Activated naive CD8-positive, alpha-beta T cell treated with anti-CD3 and anti-CD28 coated beads, Interleukin-2, amount 50 U/mL, for 24 hours (primary cell): Measurements from ENCODE around the gene ZNF593OS.

ENCODE experiments used
- ATAC-seq: fragments of 150-1000 bp; cut with Tn5 transposase; one replicate; pipeline ENCODE4 v1.10.0; 2021
- DNase-seq: peaks from one replicate; pipeline ENCODE4 v3.0.0; 2021
- H3K27ac Mint-ChIP-seq: one replicate; pipeline ENCODE4 v1.8.0; 2021; ENCODE audit warnings: mild to moderate bottlenecking, mixed read lengths
- H3K27me3 Mint-ChIP-seq: one replicate; pipeline ENCODE4 v1.8.0; 2021; ENCODE audit warnings: mixed read lengths
- H3K36me3 Mint-ChIP-seq: one replicate; pipeline ENCODE4 v1.8.0; 2021; ENCODE audit warnings: low read depth, mixed read lengths
- H3K4me1 Mint-ChIP-seq: one replicate; pipeline ENCODE4 v1.8.0; 2021; ENCODE audit warnings: mixed read lengths
- H3K4me3 Mint-ChIP-seq: one replicate; pipeline ENCODE4 v1.8.0; 2021; ENCODE audit warnings: mild to moderate bottlenecking, moderate library complexity, mixed read lengths
- H3K9me3 Mint-ChIP-seq: one replicate; pipeline ENCODE4 v1.8.0; 2021; ENCODE audit warnings: mixed read lengths

ZNF593OS gene

DNA sequence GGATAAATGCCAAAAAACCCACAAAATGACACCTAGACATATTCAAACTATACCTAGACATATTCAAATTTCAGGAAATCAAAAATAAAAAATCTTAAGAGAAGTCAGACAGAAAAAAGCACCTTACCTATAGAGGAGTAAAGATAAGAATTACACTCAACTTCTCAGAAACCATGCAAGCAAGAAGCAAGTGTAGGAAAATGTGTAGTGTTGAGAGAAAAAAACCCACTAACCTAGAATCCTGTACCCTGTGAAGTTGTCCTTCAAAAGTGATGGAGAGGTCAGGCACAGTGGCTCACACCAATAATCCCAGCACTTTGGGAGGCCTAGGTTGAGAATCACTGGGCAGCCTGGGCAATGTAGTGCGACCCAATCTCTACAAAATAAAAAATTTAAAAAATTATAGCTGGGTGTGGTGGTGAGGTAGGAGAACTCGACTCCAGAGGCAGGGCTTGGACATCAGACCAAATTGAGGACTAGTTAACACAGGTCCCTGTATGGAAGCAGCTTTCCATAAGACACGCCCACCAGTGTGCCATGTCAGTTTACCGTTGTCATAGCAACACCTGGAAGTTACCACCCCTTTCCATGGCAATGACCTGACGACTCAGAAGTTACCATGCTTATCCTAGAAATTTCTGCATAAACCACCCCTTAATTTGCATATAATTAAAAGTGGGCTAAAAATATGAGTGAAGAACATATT lies 39.4 kb downstream of the ZNF593OS start:
- Mint-ChIP-seq H3K27ac (no peak overlapping the region), H3K27me3 (peaks cover 4% of the 10 kb centered on the region), H3K4me1 (peaks cover 16% of the 10 kb centered on the region), H3K36me3 (no peaks in the 10 kb centered on the region), H3K4me3 (no peak overlapping the region), H3K9me3 (no peaks in the 10 kb centered on the region)
- ATAC-seq (no peak), DNase-seq (no peak)

DNA sequence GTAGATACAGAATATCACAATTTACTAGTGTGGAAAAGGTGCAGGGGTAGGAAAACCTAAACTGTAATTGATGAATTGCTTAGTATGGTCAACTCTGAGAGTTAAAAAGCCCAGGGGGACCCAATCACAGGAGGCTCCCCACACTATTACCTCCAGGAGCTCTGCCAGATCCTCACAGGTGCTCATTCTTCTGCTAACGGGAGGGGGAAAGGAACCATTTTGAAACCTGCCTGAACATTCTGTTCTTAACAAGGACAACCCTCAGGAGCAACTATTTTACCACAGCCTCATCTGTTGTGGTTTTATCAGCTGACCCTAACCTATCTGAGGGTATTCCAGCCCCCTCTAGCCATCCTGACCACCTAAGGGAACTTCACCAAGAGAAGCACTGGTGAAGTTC lies 40.9 kb downstream of the ZNF593OS start:
- Mint-ChIP-seq H3K27ac (no peak overlapping the region), H3K4me1 (peaks cover 32% of the 10 kb centered on the region), H3K27me3 (peaks cover 4% of the 10 kb centered on the region)

DNA sequence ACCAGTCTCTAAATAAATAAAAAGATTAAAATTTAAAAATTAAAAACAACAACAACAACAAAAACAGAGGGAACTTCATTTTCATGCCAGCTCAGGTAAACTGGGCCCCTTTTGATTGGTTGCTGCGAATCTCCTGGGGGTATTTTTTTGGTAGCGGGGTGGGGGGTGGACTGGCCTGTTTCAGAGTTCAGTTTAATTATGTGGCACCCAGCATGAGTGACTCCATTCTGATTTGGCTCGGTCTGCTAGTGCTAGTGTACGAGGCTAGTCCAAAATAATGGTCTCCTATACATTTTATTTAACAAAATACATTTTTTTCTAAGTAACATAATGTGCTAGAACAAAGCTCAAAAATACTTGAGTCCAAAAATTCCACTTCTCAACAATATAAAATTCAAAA lies 41.9 kb downstream of the ZNF593OS start:
- DNase-seq (no peak), ATAC-seq (no peak)
- peaks cover 38% of the 10 kb centered on the region for H3K4me1 Mint-ChIP-seq
- no peak overlapping the region for H3K4me3 Mint-ChIP-seq
- H3K27ac Mint-ChIP-seq: no peak overlapping the region
- peaks cover 4% of the 10 kb centered on the region for H3K27me3 Mint-ChIP-seq
- H3K9me3 Mint-ChIP-seq: no peaks in the 10 kb centered on the region
- H3K36me3 Mint-ChIP-seq: peaks cover 2% of the 10 kb centered on the region

More for the DNA sequence above, 40.9 kb downstream of the ZNF593OS start:
- ATAC-seq (no peak), DNase-seq (no peak)
- no peaks in the 10 kb centered on the region for H3K36me3 Mint-ChIP-seq
- H3K9me3 Mint-ChIP-seq: no peaks in the 10 kb centered on the region
- H3K4me3 Mint-ChIP-seq: no peak overlapping the region

DNA sequence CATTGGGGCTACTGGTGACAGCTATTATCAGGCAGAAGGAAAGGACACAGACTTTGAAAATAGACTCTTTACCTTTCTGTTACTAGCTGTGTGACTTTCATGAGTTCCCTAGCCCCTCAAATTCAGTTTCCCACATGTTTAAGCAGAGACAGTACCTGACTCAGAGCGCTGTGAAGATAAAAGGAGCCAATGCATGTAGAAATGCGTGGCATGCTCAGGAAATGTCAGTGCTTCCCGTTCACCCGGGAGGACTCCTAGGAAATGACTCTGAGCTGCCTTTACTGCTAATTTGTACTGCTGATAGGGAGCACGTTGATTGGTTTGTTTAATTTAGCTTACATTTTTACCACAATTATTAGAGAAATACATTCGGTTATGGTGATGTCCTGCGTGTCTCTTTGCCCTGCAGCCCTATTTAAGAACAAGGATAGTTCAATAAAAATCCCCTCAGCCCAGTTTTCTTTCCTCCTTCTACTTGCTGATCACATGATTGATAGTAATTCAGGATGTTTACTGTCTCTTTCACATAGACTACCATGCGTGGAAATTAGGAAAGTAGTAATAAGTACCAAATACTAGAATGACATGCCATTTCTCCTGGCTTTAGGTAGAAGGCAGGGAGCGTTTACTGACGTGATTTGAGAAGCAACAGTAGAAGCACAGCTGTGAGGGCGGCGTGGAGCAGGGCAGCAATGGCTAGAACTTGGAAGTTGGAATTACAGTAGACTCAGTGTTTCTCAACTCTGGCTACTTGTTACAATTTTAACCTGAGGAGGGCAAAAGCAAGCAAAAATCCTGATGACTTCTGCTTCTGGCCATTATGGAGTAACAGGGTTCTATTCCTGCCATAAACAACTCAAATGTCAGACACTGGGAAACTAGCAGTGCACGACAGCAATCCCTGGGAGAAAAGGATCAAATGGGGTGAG lies 44.1 kb downstream of the ZNF593OS start:
- ATAC-seq (no peak), DNase-seq (no peak)
- peaks cover 7% of the 10 kb centered on the region for H3K36me3 Mint-ChIP-seq
- peak overlapping the region; percentile 35 for H3K4me3 Mint-ChIP-seq
- H3K9me3 Mint-ChIP-seq: no peaks in the 10 kb centered on the region
- peaks cover 4% of the 10 kb centered on the region for H3K27me3 Mint-ChIP-seq
- peaks cover 58% of the 10 kb centered on the region for H3K4me1 Mint-ChIP-seq
- peak overlapping the region; percentile 63 for H3K27ac Mint-ChIP-seq

DNA sequence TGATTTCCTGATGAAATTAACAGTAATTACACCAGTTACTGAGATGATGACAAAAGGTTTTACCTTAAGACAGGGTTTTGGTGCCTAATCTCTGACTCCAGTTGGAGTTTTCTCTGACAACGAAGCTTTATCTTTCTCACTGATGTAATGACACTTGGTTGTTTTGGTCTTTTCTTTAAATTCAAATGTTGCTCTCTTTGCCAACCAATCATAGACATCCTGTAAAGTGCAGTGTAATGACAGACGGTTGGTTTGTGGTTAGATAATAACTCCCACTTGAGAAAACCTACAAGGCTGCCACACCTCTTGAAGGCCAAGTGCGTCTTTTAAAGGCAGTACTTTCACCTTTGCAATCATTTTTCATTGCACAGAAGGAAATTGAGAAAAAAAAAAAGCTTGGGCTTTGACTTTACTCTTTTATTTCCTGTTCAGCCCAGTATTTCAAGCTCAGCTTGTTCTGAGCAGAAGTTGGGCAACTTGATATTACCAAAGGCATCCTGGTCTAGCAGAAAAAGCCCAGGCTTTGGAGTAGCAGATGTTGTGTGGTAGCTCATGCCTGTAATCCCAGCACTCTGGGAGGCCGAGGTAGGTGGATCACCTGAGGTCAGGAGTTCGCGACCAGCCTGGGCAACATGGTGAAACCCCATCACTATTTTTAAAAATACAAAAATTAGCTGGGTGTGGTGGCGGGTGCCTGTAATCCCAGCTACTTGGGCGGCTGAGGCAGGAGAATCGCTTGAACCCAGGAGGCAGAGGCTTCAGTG lies 45.1 kb downstream of the ZNF593OS start:
- Mint-ChIP-seq H3K4me3 (peak overlapping the region; percentile 61), H3K36me3 (peaks cover 14% of the 10 kb centered on the region), H3K27me3 (peaks cover 3% of the 10 kb centered on the region), H3K9me3 (no peaks in the 10 kb centered on the region), H3K4me1 (peaks cover 58% of the 10 kb centered on the region), H3K27ac (peak overlapping the region; percentile 71)
- ATAC-seq (peak; percentile 88), DNase-seq (peak; percentile 15)

DNA sequence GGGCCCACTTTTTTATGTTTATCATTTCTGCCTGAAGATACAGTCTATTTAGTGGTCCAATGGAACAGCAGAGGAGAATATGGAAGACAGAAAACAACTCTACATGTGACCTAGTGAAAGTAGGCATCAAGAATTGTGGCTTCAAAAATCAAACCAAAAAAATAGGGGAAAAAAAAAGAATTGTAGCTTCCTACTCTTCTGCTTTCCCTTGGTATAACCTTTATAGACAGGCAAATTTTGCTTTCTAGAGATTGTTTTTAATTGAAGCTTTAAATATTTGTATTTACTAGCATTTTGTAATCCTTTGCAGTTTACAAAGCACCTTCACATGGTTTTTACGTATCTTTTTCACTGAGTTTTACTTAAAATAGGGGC lies 45.7 kb downstream of the ZNF593OS start:
- Mint-ChIP-seq H3K27ac (peak overlapping the region; percentile 71), H3K4me3 (peak overlapping the region; percentile 61), H3K9me3 (no peaks in the 10 kb centered on the region), H3K36me3 (peaks cover 14% of the 10 kb centered on the region), H3K4me1 (peaks cover 58% of the 10 kb centered on the region), H3K27me3 (peaks cover 3% of the 10 kb centered on the region)
- ATAC-seq: no peak
- no peak for DNase-seq

DNA sequence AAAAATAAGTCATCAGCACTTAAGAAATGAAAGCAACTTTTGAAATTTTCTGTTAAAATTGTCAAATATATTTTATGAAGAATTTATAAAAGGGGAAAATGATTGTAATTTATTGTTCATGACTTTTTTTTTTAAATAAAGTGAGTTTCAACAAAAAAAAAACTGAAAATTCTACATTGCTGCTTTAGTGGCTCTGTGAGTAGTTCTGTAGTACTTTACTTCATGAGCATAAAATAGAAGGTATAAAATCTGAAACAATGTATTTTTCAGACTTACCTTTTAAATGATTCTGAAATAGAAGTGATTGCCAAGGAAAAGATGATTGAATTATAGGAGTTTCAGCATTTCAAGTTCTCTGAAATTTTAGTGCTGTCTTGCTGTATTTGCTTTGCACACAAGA lies 46.2 kb downstream of the ZNF593OS start:
- Mint-ChIP-seq H3K4me1 (peaks cover 58% of the 10 kb centered on the region), H3K36me3 (peaks cover 14% of the 10 kb centered on the region), H3K27ac (no peak overlapping the region), H3K27me3 (peaks cover 3% of the 10 kb centered on the region), H3K4me3 (no peak overlapping the region), H3K9me3 (no peaks in the 10 kb centered on the region)
- no peak for ATAC-seq
- no peak for DNase-seq

DNA sequence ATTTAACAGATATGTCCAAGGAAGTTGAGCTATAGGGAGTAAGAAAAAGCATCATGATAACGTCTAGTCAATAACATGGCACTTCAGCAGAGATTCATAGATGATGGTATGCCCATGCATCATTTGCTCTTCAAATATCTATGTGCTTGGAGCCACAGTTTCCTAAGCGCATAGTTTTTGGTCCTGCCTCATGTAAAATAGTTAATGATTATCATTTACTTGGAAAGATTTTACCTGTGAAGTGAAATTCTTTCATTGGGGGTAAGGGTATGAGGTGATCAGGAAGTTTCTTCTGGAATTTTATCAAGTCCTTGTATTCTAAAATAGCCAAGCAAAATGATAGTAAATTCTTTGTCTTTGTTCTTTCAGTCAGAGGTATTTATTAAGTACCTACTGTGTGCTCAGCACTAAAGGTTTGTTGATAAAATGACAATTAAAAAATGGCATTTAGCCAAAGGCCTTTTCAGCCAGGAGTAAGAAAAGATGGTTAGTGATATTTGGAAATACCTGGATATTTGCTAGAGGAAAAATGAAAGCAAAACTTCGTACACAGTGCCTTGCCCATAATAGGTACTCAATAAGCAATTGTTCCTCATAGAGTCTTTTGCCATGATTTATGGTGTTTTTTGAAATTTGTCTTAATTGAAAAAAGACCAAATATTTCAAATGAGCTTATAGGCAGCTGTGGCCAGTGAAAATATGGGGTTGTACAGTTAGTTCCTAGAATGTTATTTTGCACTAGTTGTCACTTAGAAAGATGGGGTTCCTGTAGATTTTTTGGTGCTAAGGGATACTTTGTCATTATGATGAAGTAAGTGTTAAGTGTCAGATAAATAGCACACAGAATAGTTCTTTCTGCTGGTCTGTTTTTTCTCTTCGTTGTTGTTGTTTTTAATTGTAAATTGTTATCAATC lies 47.0 kb downstream of the ZNF593OS start:
- H3K4me1 Mint-ChIP-seq: peaks cover 64% of the 10 kb centered on the region
- no peaks in the 10 kb centered on the region for H3K9me3 Mint-ChIP-seq
- H3K27ac Mint-ChIP-seq: no peak overlapping the region
- H3K36me3 Mint-ChIP-seq: peaks cover 17% of the 10 kb centered on the region
- no peak overlapping the region for H3K4me3 Mint-ChIP-seq
- ATAC-seq: no peak
- peaks cover 3% of the 10 kb centered on the region for H3K27me3 Mint-ChIP-seq
- DNase-seq: no peak

DNA sequence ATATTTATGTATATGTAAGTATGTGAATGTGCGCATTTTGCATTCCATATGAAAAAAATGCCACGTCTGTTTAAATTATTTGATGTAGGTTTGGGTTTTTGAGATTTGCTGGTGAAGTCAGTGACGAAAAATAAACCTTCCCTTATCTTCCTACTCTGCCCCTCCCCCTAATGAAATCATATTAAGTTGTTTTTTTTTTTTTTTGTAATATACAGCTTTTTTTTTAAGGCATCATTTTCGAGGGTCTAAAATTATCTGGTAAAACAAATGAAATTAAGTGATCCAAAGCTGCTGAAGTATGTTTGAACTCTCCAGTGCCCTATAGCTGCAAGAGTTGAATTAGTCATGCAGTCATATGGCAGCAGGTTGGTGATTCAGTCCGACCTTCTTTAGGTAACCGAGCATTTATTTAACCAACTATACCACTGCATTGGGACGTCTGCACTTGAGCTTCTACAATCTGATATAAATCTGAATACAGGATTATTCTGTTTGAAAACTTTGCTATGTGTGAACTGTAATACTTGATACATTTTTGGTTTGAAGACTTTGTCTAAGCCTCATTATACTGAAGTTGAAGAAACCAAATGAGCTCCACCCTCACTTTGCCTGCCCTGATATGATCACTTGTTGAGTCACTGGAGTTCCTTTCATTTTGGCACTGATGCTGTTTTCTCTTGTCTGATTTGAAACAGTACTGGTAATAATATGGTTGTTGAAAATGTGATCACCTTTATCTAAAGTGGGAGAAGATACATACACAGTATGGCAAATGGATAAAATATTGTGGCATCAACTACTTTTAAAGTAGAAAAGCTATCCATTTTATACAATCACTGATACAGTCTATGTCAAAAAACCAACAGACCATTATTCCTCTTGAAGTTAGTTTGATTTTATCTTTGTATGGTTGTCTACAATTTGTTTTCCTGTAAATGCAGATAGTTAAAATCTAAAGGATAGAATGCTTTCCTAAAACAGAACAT lies 48.4 kb downstream of the ZNF593OS start:
- Mint-ChIP-seq H3K4me3 (no peak overlapping the region), H3K27me3 (no peaks in the 10 kb centered on the region), H3K36me3 (peaks cover 22% of the 10 kb centered on the region), H3K27ac (peak overlapping the region; percentile 63), H3K9me3 (no peaks in the 10 kb centered on the region), H3K4me1 (peaks cover 67% of the 10 kb centered on the region)
- ATAC-seq (peak; percentile 83), DNase-seq (no peak)

DNA sequence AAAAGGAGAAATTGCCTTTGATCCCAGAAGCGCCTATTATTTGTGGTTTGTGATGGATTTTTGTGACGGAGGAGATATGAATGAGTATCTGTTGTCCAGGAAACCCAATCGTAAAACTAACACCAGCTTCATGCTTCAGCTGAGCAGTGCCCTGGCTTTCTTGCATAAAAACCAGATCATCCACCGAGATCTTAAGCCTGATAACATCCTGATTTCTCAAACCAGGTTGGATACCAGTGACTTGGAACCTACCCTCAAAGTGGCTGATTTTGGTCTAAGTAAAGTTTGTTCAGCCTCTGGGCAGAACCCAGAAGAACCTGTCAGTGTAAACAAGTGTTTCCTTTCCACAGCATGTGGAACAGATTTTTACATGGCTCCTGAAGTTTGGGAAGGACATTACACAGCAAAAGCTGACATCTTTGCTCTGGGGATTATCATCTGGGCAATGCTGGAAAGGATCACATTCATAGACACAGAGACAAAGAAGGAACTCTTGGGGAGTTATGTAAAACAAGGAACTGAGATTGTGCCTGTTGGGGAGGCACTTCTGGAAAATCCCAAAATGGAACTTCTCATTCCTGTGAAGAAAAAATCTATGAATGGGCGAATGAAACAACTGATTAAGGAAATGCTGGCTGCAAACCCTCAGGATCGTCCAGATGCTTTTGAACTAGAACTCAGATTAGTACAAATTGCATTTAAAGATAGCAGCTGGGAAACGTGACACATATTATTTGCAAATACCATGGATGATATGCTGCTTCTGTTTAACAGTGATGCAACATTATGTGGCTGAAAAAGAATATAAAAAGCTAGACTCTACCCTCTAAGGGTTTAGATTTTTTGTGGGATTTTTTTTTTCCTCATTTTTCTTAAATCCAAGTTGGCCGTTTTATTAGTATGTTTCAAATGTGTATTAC lies 49.5 kb downstream of the ZNF593OS start:
- DNase-seq (no peak), ATAC-seq (no peak)
- Mint-ChIP-seq H3K27ac (no peak overlapping the region), H3K4me3 (no peak overlapping the region), H3K9me3 (no peaks in the 10 kb centered on the region), H3K36me3 (peaks cover 22% of the 10 kb centered on the region), H3K4me1 (peaks cover 56% of the 10 kb centered on the region), H3K27me3 (no peaks in the 10 kb centered on the region)

DNA sequence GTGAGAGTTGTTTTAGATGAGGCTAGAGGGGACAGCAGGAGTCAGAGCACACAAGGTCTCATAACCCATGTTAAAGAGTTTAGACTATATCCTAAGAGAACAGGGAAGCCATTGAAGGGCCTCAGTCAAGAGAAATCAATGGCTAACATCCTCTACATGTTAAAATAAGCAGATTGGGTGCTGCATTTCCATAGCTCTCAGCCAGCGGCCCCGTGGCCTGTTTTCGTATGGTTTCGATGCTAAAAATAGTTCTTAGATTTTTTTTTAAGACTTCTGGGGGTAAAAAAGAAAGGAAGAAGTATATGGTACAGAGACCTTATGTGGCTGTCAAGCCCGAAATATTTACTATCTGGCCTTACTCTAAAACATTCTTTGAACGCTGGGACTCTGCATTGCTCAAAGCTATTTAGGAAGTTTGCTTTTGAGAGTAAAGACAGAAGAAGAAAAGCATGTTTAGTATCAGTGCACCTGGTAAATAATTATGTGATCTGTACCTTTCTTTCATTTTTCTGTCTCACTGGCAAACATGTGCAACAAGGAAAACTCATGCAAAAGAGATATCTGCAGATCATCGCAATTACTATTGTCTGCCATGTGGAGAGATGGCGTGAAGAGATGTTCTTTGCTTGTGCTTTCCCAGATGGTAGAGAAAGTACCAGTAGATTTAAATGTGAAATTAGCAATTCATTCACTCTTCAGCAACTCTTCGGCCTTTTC lies 51.6 kb downstream of the ZNF593OS start:
- ATAC-seq (no peak), DNase-seq (no peak)
- H3K9me3 Mint-ChIP-seq: no peaks in the 10 kb centered on the region
- peak overlapping the region; percentile 64 for H3K27ac Mint-ChIP-seq
- H3K27me3 Mint-ChIP-seq: no peaks in the 10 kb centered on the region
- peaks cover 22% of the 10 kb centered on the region for H3K36me3 Mint-ChIP-seq
- H3K4me1 Mint-ChIP-seq: peaks cover 38% of the 10 kb centered on the region
- H3K4me3 Mint-ChIP-seq: peak overlapping the region; percentile 21
